ES-I3 (cell line): ENCODE measurements around the gene ADCY2.

Source experiments
- H3K36me3 ChIP-seq: 2 replicates; pipeline ENCODE4 v1.6.1; 2013; ENCODE audit warnings: mild to moderate bottlenecking, low read length, control low read depth, moderate library complexity; ENCODE audit not compliant: insufficient read depth
- H3K4me1 ChIP-seq: 2 replicates; pipeline ENCODE4 v1.6.1; 2013; ENCODE audit warnings: mild to moderate bottlenecking, control low read depth, low read length; ENCODE audit not compliant: insufficient read depth
- H3K9ac ChIP-seq: 2 replicates; pipeline ENCODE4 v1.6.1; 2013; ENCODE audit warnings: low read depth, mild to moderate bottlenecking, low read length, moderate library complexity
- H3K9me3 ChIP-seq: 2 replicates; pipeline ENCODE4 v1.6.1; 2013; ENCODE audit warnings: mild to moderate bottlenecking, low read length, moderate library complexity; ENCODE audit not compliant: control insufficient read depth, insufficient read depth

Gene ADCY2

GRCh38 chr5:7850395-7851239, 454.7 kb downstream of the ADCY2 start, which contains the start of gene CFAP90:
CFAP90 (minus strand) TSS chr5:7851133; CDS start chr5:7851021, 112 bp downstream.
- Histone ChIP-seq H3K9me3 (no peaks in the 10 kb centered on the region), H3K9ac (peak within 1 kb of the TSS; percentile 51), H3K36me3 (no peaks in the 10 kb centered on the region), H3K4me1 (no peaks in the 10 kb centered on the region)

GRCh38 chr5:7851240-7851592, 455.3 kb downstream of the ADCY2 start:
- no peaks in the 10 kb centered on the region for H3K36me3 ChIP-seq
- peak overlapping the region; percentile 50; the same call in 1 of the 2 replicates for H3K9ac ChIP-seq
- no peaks in the 10 kb centered on the region for H3K9me3 ChIP-seq
- H3K4me1 ChIP-seq = no peaks in the 10 kb centered on the region

- Histone ChIP-seq H3K9ac (no peak overlapping the region; the same call in 1 of the 2 replicates), H3K9me3 (no peaks in the 10 kb centered on the region), H3K4me1 (no peaks in the 10 kb centered on the region), H3K36me3 (no peaks in the 10 kb centered on the region)
Observed at GRCh38 chr5:7851617-7852289, 455.8 kb downstream of the ADCY2 start.

- Histone ChIP-seq H3K4me1 (no peaks in the 10 kb centered on the region), H3K36me3 (no peaks in the 10 kb centered on the region), H3K9ac (no peak overlapping the region), H3K9me3 (no peaks in the 10 kb centered on the region)
Observed at GRCh38 chr5:7852542-7852941, 456.6 kb downstream of the ADCY2 start.

- H3K9ac ChIP-seq = no peak overlapping the region
- H3K4me1 ChIP-seq = no peaks in the 10 kb centered on the region
- no peaks in the 10 kb centered on the region for H3K36me3 ChIP-seq
- H3K9me3 ChIP-seq = no peaks in the 10 kb centered on the region
Observed at GRCh38 chr5:7852988-7853387, 457.1 kb downstream of the ADCY2 start.

- Histone ChIP-seq H3K36me3 (peaks cover 2% of the 10 kb centered on the region; the same call in 1 of the 2 replicates), H3K4me1 (0 out of 2 replicates have a peak, but pooled peaks cover 5% of the 10 kb centered on the region), H3K9me3 (no peaks in the 10 kb centered on the region), H3K9ac (no peak overlapping the region)
Observed at GRCh38 chr5:7855611-7856010, 459.7 kb downstream of the ADCY2 start.

GRCh38 chr5:7856855-7857254, 460.9 kb downstream of the ADCY2 start:
- H3K36me3 ChIP-seq = peaks cover 2% of the 10 kb centered on the region; the same call in 1 of the 2 replicates
- no peak overlapping the region for H3K9ac ChIP-seq
- 0 out of 2 replicates have a peak, but pooled peaks cover 5% of the 10 kb centered on the region for H3K4me1 ChIP-seq
- H3K9me3 ChIP-seq = no peaks in the 10 kb centered on the region

GRCh38 chr5:7857361-7857760, 461.4 kb downstream of the ADCY2 start:
- no peak overlapping the region for H3K9ac ChIP-seq
- H3K36me3 ChIP-seq = peaks cover 2% of the 10 kb centered on the region; the same call in 1 of the 2 replicates
- no peaks in the 10 kb centered on the region for H3K9me3 ChIP-seq
- 0 out of 2 replicates have a peak, but pooled peaks cover 5% of the 10 kb centered on the region for H3K4me1 ChIP-seq

GRCh38 chr5:7857926-7858632, 462.1 kb downstream of the ADCY2 start:
- Histone ChIP-seq H3K9me3 (no peaks in the 10 kb centered on the region), H3K36me3 (peaks cover 4% of the 10 kb centered on the region), H3K9ac (no peak overlapping the region), H3K4me1 (0 out of 2 replicates have a peak, but pooled peaks cover 5% of the 10 kb centered on the region)

GRCh38 chr5:7866196-7866595, 470.3 kb downstream of the ADCY2 start:
- Histone ChIP-seq H3K4me1 (0 out of 2 replicates have a peak, but pooled peaks cover 10% of the 10 kb centered on the region), H3K9ac (no peak overlapping the region), H3K36me3 (peaks cover 2% of the 10 kb centered on the region; the same call in 1 of the 2 replicates), H3K9me3 (no peaks in the 10 kb centered on the region)

GRCh38 chr5:7867260-7867659, 471.3 kb downstream of the ADCY2 start:
- 0 out of 2 replicates have a peak, but pooled peaks cover 10% of the 10 kb centered on the region for H3K4me1 ChIP-seq
- H3K9ac ChIP-seq = no peak overlapping the region; the same call in 1 of the 2 replicates
- no peaks in the 10 kb centered on the region for H3K9me3 ChIP-seq
- H3K36me3 ChIP-seq = peaks cover 2% of the 10 kb centered on the region; the same call in 1 of the 2 replicates

- no peaks in the 10 kb centered on the region for H3K9me3 ChIP-seq
- H3K36me3 ChIP-seq = no peaks in the 10 kb centered on the region
- 0 out of 2 replicates have a peak, but pooled peaks cover 10% of the 10 kb centered on the region for H3K4me1 ChIP-seq
- peak overlapping the region; percentile 90 for H3K9ac ChIP-seq
Observed at GRCh38 chr5:7868427-7868772, 472.5 kb downstream of the ADCY2 start.

- Histone ChIP-seq H3K9me3 (no peaks in the 10 kb centered on the region), H3K4me1 (0 out of 2 replicates have a peak, but pooled peaks cover 10% of the 10 kb centered on the region), H3K9ac (peak within 1 kb of the TSS; percentile 90), H3K36me3 (no peaks in the 10 kb centered on the region)
Observed at GRCh38 chr5:7868773-7869473, 473.0 kb downstream of the ADCY2 start, which contains the start of the genes FASTKD3 and MTRR. FASTKD3 (minus strand) TSS chr5:7869031; CDS start chr5:7868083, 948 bp downstream. MTRR (plus strand) TSS chr5:7869148; CDS start chr5:7870795, 1,647 bp downstream.
